ENCODE results near the gene COL23A1.

DNA sequence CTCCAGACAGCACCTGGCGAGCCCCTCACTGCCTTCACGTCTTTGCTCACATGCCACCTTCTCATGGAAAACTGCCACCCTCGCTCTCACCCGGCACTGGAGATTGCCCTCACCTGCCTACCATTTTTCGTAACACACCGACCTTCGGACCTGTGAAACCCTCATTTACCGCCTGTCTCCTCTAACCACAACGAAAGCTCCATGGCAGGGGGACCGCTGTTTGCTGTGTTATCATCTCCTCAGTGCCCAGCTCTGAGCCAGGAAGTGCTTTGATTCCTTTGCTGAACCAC, 248.4 kb downstream of the COL23A1 start:
- TF ChIP-seq, protein P1, sequence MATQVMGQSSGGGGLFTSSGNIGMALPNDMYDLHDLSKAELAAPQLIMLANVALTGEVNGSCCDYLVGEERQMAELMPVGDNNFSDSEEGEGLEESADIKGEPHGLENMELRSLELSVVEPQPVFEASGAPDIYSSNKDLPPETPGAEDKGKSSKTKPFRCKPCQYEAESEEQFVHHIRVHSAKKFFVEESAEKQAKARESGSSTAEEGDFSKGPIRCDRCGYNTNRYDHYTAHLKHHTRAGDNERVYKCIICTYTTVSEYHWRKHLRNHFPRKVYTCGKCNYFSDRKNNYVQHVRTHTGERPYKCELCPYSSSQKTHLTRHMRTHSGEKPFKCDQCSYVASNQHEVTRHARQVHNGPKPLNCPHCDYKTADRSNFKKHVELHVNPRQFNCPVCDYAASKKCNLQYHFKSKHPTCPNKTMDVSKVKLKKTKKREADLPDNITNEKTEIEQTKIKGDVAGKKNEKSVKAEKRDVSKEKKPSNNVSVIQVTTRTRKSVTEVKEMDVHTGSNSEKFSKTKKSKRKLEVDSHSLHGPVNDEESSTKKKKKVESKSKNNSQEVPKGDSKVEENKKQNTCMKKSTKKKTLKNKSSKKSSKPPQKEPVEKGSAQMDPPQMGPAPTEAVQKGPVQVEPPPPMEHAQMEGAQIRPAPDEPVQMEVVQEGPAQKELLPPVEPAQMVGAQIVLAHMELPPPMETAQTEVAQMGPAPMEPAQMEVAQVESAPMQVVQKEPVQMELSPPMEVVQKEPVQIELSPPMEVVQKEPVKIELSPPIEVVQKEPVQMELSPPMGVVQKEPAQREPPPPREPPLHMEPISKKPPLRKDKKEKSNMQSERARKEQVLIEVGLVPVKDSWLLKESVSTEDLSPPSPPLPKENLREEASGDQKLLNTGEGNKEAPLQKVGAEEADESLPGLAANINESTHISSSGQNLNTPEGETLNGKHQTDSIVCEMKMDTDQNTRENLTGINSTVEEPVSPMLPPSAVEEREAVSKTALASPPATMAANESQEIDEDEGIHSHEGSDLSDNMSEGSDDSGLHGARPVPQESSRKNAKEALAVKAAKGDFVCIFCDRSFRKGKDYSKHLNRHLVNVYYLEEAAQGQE (IDR thresholded peaks at IDR 0.05) = no peak
- no peak for TF ChIP-seq NPAS2 (CRISPR knock-in tag; IDR thresholded peaks at IDR 0.05; ENCODE audit: borderline replicate concordance)
- TF ChIP-seq CHD4 (IDR thresholded peaks at IDR 0.05; ENCODE audit: borderline replicate concordance) = no peak
- TF ChIP-seq, protein P2, sequence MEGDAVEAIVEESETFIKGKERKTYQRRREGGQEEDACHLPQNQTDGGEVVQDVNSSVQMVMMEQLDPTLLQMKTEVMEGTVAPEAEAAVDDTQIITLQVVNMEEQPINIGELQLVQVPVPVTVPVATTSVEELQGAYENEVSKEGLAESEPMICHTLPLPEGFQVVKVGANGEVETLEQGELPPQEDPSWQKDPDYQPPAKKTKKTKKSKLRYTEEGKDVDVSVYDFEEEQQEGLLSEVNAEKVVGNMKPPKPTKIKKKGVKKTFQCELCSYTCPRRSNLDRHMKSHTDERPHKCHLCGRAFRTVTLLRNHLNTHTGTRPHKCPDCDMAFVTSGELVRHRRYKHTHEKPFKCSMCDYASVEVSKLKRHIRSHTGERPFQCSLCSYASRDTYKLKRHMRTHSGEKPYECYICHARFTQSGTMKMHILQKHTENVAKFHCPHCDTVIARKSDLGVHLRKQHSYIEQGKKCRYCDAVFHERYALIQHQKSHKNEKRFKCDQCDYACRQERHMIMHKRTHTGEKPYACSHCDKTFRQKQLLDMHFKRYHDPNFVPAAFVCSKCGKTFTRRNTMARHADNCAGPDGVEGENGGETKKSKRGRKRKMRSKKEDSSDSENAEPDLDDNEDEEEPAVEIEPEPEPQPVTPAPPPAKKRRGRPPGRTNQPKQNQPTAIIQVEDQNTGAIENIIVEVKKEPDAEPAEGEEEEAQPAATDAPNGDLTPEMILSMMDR (IDR thresholded peaks at IDR 0.05) = no peak
- no peak for TF ChIP-seq JUN (IDR thresholded peaks at IDR 0.05)

Data from A549 (cell line).